Panc1 (cell line): ENCODE measurements around the gene NXPH4. TPM values are rescaled to one million over a fixed set of nuclear protein-coding genes. Genes with fewer than 3 reads are reported as not detected.

Experiments
- ATAC-seq: fragments of 200-7000 bp; cut with Tn5 transposase; 2 replicates; pipeline ENCODE4 v1.9.1; 2020; ENCODE audit warnings: mild to moderate bottlenecking, moderate library complexity
- BruUV-seq: library from RNA; stranded (reverse); fragments of 400-500 nt; replicated peaks from 2 replicates; lab custom pipeline; 2021; lab: Mats Ljungman, UMichigan
- CTCF ChIA-PET: fragments of 300-600 bp; sonication (Branson Sonifier 250); formaldehyde crosslinking; loops from one replicate; lab custom pipeline; 2022; ENCODE audit warnings: antibody characterized with exemption; lab: Charles Lee
- POLR2A ChIA-PET: fragments of 300-600 bp; sonication (Branson Sonifier 250); formaldehyde crosslinking; loops from one replicate; lab custom pipeline; 2022; ENCODE audit warnings: antibody characterized with exemption; lab: Charles Lee
- DNase-seq: peaks from one replicate; pipeline ENCODE4 v3.0.0-alpha.2; 2010; ENCODE audit warnings: low read depth, low spot score
- H3K27ac ChIP-seq: 2 replicates; pipeline ENCODE4 v1.5.1; 2011; ENCODE audit warnings: mild to moderate bottlenecking, low read length, inconsistent platforms
- H3K27me3 ChIP-seq: fragments of 200-500 bp; sonication (Bioruptor generic); 2 replicates; pipeline ENCODE4 v1.6.0; 2014; ENCODE audit warnings: low read length, inconsistent platforms; ENCODE audit not compliant: control insufficient read depth, insufficient read depth
- H3K36me3 ChIP-seq: fragments of 200-500 bp; sonication (Bioruptor generic); 2 replicates; pipeline ENCODE4 v1.5.1; 2014; ENCODE audit warnings: inconsistent platforms, mild to moderate bottlenecking, low read length, moderate library complexity; ENCODE audit not compliant: control insufficient read depth, insufficient read depth
- H3K4me1 ChIP-seq: 2 replicates; pipeline ENCODE4 v1.5.1; 2011; ENCODE audit warnings: inconsistent platforms, mild to moderate bottlenecking, low read length, moderate library complexity; ENCODE audit not compliant: control insufficient read depth, insufficient read depth
- H3K4me3 ChIP-seq, 2 experiments: 2 replicates each; pipeline ENCODE4 v1.5.1; 2011 to 2012; ENCODE audit warnings: low read depth in 2 of 2, low read length in 2 of 2, mild to moderate bottlenecking in 2 of 2, inconsistent platforms in 1 of 2, moderate library complexity in 1 of 2
- H3K9me3 ChIP-seq: fragments of 200-500 bp; sonication (Bioruptor generic); 2 replicates; pipeline ENCODE4 v1.5.1; 2014; ENCODE audit warnings: low read depth, mild to moderate bottlenecking, inconsistent platforms, low read length, moderate library complexity; ENCODE audit not compliant: control insufficient read depth, insufficient read depth
- POLR2AphosphoS5 ChIP-seq: IDR thresholded peaks from 2 replicates; pipeline ENCODE4 v1.6.1; 2012; ENCODE audit warnings: mild to moderate bottlenecking, low read depth, low read length, moderate library complexity
- SIN3A ChIP-seq: IDR thresholded peaks from 2 replicates; pipeline ENCODE4 v1.6.1; 2012; ENCODE audit warnings: low read depth, mild to moderate bottlenecking, low read length, moderate library complexity, borderline replicate concordance; ENCODE audit not compliant: insufficient read depth
- TCF7L2 ChIP-seq: IDR thresholded peaks from 2 replicates; pipeline ENCODE4 v1.6.1; 2011; ENCODE audit warnings: mild to moderate bottlenecking, low read depth, low read length, inconsistent platforms
- in situ Hi-C: cut with HindIII; loops from 2 replicates; pipeline ENCODE4 v1.10.0; 2016; ENCODE audit warnings: low sequenced_read_pairs, low pct_unique_long_range_greater_than_20kb
- intact Hi-C: fragments of 100-400 bp; cut with micrococcal nuclease; formaldehyde crosslinking; loops from one replicate; pipeline ENCODE4 v1.10.0; 2022; ENCODE audit not compliant: unreplicated experiment
- total RNA-seq: library from RNA; stranded (reverse); gene quantifications from one replicate; pipeline ENCODE4 v1.2.1, GENCODE V29; 2021; ENCODE audit not compliant: unreplicated experiment
- TF ChIP-seq, protein P1 (sequence below), 2 experiments: IDR thresholded peaks; 2 replicates each; pipeline ENCODE4 v1.6.1; 2011 to 2012; ENCODE audit warnings: low read depth in 2 of 2, control low read depth in 1 of 2, low read length in 1 of 2, mild to moderate bottlenecking in 1 of 2, moderate library complexity in 1 of 2; ENCODE audit not compliant: insufficient read depth in 1 of 2
- TF ChIP-seq, protein P2 (sequence below): fragments of 450-650 bp; IDR thresholded peaks from 2 replicates; pipeline ENCODE4 v1.5.1; 2017; ENCODE audit warnings: mild to moderate bottlenecking

Gene NXPH4
- total RNA-seq, 1 experiment from 2014 or later: 2.1 TPM

DNA sequence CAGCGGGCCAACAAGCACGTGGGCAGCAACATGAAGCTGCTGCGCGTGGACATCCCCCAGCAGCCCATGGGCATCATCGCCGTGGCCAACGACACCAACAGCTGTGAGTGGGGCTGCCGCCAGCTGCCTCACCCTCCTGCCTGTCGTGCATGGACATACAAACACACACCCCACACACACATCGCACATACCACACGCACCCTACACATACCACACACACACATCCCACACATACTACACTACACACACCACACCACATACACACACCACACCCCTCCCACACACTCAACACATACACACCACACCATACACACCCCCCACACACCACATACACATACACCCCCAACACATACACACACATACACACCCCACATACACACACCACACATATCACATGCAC, 25.2 kb upstream of the NXPH4 start:
- Histone ChIP-seq H3K4me1 (no peaks in the 10 kb centered on the region), H3K9me3 (no peaks in the 10 kb centered on the region), H3K36me3 (no peaks in the 10 kb centered on the region), H3K27ac (no peak overlapping the region), H3K27me3 (no peaks in the 10 kb centered on the region), H3K4me3 (no peak overlapping the region)
- ChIA-PET CTCF (no interaction called here), POLR2A (no interaction called here)
- no peak for TF ChIP-seq TCF7L2
- TF ChIP-seq, protein P1, sequence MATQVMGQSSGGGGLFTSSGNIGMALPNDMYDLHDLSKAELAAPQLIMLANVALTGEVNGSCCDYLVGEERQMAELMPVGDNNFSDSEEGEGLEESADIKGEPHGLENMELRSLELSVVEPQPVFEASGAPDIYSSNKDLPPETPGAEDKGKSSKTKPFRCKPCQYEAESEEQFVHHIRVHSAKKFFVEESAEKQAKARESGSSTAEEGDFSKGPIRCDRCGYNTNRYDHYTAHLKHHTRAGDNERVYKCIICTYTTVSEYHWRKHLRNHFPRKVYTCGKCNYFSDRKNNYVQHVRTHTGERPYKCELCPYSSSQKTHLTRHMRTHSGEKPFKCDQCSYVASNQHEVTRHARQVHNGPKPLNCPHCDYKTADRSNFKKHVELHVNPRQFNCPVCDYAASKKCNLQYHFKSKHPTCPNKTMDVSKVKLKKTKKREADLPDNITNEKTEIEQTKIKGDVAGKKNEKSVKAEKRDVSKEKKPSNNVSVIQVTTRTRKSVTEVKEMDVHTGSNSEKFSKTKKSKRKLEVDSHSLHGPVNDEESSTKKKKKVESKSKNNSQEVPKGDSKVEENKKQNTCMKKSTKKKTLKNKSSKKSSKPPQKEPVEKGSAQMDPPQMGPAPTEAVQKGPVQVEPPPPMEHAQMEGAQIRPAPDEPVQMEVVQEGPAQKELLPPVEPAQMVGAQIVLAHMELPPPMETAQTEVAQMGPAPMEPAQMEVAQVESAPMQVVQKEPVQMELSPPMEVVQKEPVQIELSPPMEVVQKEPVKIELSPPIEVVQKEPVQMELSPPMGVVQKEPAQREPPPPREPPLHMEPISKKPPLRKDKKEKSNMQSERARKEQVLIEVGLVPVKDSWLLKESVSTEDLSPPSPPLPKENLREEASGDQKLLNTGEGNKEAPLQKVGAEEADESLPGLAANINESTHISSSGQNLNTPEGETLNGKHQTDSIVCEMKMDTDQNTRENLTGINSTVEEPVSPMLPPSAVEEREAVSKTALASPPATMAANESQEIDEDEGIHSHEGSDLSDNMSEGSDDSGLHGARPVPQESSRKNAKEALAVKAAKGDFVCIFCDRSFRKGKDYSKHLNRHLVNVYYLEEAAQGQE (IDR thresholded peaks at IDR 0.05; ENCODE audit: insufficient read depth in 1 of 2, low read depth in 2 of 2, low read length in 1 of 2): no peak
- TF ChIP-seq POLR2AphosphoS5: no peak
- TF ChIP-seq, protein P2, sequence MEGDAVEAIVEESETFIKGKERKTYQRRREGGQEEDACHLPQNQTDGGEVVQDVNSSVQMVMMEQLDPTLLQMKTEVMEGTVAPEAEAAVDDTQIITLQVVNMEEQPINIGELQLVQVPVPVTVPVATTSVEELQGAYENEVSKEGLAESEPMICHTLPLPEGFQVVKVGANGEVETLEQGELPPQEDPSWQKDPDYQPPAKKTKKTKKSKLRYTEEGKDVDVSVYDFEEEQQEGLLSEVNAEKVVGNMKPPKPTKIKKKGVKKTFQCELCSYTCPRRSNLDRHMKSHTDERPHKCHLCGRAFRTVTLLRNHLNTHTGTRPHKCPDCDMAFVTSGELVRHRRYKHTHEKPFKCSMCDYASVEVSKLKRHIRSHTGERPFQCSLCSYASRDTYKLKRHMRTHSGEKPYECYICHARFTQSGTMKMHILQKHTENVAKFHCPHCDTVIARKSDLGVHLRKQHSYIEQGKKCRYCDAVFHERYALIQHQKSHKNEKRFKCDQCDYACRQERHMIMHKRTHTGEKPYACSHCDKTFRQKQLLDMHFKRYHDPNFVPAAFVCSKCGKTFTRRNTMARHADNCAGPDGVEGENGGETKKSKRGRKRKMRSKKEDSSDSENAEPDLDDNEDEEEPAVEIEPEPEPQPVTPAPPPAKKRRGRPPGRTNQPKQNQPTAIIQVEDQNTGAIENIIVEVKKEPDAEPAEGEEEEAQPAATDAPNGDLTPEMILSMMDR: no peak
- no peak for TF ChIP-seq SIN3A
- no TSS peak for BruUV-seq
- in situ Hi-C loops: no loop called here
- DNase-seq (no peak), ATAC-seq (no peak)
- intact Hi-C loops: no loop called here

DNA sequence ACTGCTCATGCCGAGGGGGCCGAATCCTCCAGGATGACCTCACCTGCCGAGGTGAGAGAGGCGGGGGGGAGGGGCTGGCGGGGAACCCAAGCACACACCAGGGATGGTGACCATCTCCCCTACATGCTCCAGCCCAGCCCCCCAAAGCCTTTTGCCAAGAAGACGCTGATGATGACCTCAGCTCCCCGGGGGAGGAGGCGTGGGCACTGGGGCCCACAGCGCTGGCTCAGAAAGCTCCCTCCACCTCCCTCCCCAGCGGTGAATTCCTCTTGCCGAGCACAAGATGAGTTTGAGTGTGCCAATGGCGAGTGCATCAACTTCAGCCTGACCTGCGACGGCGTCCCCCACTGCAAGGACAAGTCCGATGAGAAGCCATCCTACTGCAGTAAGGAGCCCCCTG, 23.7 kb upstream of the NXPH4 start:
- ChIA-PET POLR2A (no interaction called here), CTCF (no interaction called here)
- no TSS peak for BruUV-seq
- TF ChIP-seq TCF7L2 (no peak), SIN3A (no peak), POLR2AphosphoS5 (no peak)
- TF ChIP-seq, protein P2: no peak
- TF ChIP-seq, protein P1 (IDR thresholded peaks at IDR 0.05; ENCODE audit: insufficient read depth in 1 of 2, low read depth in 2 of 2, low read length in 1 of 2): no peak
- no peaks in the 10 kb centered on the region for H3K27me3 ChIP-seq
- no peaks in the 10 kb centered on the region for H3K36me3 ChIP-seq
- H3K4me3 ChIP-seq: no peak overlapping the region
- DNase-seq: no peak
- H3K9me3 ChIP-seq: no peaks in the 10 kb centered on the region
- intact Hi-C loops (no loop called here), in situ Hi-C loops (no loop called here)
- no peaks in the 10 kb centered on the region for H3K4me1 ChIP-seq
- ATAC-seq: no peak
- H3K27ac ChIP-seq: no peak overlapping the region
